Measurements from ENCODE around the gene UNC13B. TPM values are rescaled to one million over a fixed set of nuclear protein-coding genes. Genes with fewer than 3 reads are reported as not detected.
"Not testable (repeated sequence)": the region's sequence is repeated elsewhere in the genome, so short reads cannot be mapped to it uniquely, and the experiment has no call there.

Gene UNC13B
- total and polyA plus RNA-seq, 8 donors: 70.0 to 92.8 (median 86.3) TPM

GRCh38 chr9:35134920-35135319, 26.9 kb upstream of the UNC13B start:
- TF ChIP-seq, protein P1, sequence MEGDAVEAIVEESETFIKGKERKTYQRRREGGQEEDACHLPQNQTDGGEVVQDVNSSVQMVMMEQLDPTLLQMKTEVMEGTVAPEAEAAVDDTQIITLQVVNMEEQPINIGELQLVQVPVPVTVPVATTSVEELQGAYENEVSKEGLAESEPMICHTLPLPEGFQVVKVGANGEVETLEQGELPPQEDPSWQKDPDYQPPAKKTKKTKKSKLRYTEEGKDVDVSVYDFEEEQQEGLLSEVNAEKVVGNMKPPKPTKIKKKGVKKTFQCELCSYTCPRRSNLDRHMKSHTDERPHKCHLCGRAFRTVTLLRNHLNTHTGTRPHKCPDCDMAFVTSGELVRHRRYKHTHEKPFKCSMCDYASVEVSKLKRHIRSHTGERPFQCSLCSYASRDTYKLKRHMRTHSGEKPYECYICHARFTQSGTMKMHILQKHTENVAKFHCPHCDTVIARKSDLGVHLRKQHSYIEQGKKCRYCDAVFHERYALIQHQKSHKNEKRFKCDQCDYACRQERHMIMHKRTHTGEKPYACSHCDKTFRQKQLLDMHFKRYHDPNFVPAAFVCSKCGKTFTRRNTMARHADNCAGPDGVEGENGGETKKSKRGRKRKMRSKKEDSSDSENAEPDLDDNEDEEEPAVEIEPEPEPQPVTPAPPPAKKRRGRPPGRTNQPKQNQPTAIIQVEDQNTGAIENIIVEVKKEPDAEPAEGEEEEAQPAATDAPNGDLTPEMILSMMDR (IDR thresholded peaks at IDR 0.05): no peak
- Histone ChIP-seq H3K4me3 (no peak overlapping the region), H3K27ac (no peak overlapping the region), H3K4me1 (no peaks in the 10 kb centered on the region), H3K9me3 (peaks cover 0 to 13% of the 10 kb centered on the region in 2 donors), H3K27me3 (no peaks in the 10 kb centered on the region), H3K36me3 (no peaks in the 10 kb centered on the region)
- ATAC-seq (no peak), DNase-seq (no peak)
- intact Hi-C loops (cut with DNase I): no loop called here

GRCh38 chr9:35135988-35136387, 25.8 kb upstream of the UNC13B start:
- H3K9me3 ChIP-seq: peaks cover 0 to 20% of the 10 kb centered on the region in 2 donors
- H3K4me1 ChIP-seq: no peaks in the 10 kb centered on the region
- H3K36me3 ChIP-seq: no peaks in the 10 kb centered on the region
- TF ChIP-seq, protein P1 (IDR thresholded peaks at IDR 0.05): no peak
- no peak overlapping the region for H3K27ac ChIP-seq
- ATAC-seq (no peak), DNase-seq (no peak)
- intact Hi-C loops (cut with DNase I): no loop called here
- no peak overlapping the region for H3K4me3 ChIP-seq
- no peaks in the 10 kb centered on the region for H3K27me3 ChIP-seq

DNA sequence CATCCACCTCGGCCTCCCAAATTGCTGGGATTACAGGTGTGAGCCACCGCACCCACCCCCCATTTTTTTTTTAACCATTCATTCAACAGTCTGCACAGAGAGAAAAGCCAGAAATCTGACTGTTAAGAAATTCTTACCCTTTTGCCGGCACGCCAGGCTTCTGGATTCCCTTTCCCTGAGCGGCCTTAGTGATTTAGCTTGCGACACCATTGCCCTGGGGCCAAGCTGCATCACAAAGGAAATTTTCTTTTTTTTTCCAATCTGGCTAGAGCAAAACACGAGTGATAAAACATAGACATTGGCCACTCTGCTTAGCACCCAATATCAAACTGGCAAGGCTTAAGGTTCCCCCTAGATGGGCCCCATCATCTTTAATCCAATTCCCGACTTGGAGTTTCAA, 24.9 kb upstream of the UNC13B start:
- no peak for ATAC-seq

GRCh38 chr9:35140093-35140492, 21.7 kb upstream of the UNC13B start:
- TF ChIP-seq, protein P1 (IDR thresholded peaks at IDR 0.05): no peak

More for the DNA sequence above, 24.9 kb upstream of the UNC13B start:
- Histone ChIP-seq H3K4me3 (no peak overlapping the region), H3K4me1 (no peaks in the 10 kb centered on the region), H3K27ac (no peak overlapping the region), H3K9me3 (peaks cover 0 to 27% of the 10 kb centered on the region in 2 donors), H3K27me3 (no peaks in the 10 kb centered on the region), H3K36me3 (no peaks in the 10 kb centered on the region)
- intact Hi-C loops (cut with DNase I): no loop called here
- no peak for DNase-seq
- TF ChIP-seq, protein P1 (IDR thresholded peaks at IDR 0.05): no peak

DNA sequence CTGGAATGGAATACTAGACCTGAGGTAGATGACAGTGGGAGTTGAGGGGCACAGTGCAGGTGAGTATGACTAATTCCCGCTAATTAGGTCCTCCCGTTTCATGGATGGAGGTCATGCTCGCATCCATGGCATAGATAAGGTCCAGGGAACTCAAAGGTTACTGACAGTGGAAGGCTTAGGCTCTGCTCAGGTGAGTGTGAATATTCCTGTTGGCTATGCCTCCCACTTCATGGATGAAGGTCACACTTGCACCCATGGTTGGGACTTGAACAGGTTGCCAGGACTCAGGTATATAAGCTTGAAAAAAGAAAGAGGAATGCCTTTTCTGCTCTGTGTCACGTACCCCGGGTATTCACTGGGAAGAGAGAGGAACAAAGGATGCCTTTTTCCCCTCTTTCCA, 19.8 kb upstream of the UNC13B start:
- Histone ChIP-seq H3K9me3 (peaks cover 0 to 65% of the 10 kb centered on the region in 2 donors), H3K27me3 (no peaks in the 10 kb centered on the region), H3K27ac (no peak overlapping the region), H3K4me1 (no peaks in the 10 kb centered on the region), H3K36me3 (no peaks in the 10 kb centered on the region), H3K4me3 (no peak overlapping the region)
- DNase-seq (no peak), ATAC-seq (no peak)
- intact Hi-C loops (cut with DNase I): no loop called here
- TF ChIP-seq, protein P1 (IDR thresholded peaks at IDR 0.05): no peak

More at GRCh38 chr9:35140093-35140492, 21.7 kb upstream of the UNC13B start:
- DNase-seq: no peak
- Histone ChIP-seq H3K27ac (no peak overlapping the region), H3K4me3 (no peak overlapping the region), H3K27me3 (no peaks in the 10 kb centered on the region), H3K4me1 (no peaks in the 10 kb centered on the region), H3K36me3 (no peaks in the 10 kb centered on the region), H3K9me3 (peaks cover 0 to 49% of the 10 kb centered on the region in 2 donors)
- intact Hi-C loops (cut with DNase I): no loop called here
- ATAC-seq: no peak

- ATAC-seq; H3K27ac ChIP-seq; DNase-seq; H3K4me1 ChIP-seq; H3K36me3 ChIP-seq; intact Hi-C loops (cut with DNase I); H3K27me3 ChIP-seq; H3K4me3 ChIP-seq: not testable (repeated sequence)
- H3K9me3 ChIP-seq: peaks cover 4 to 78% of the 10 kb centered on the region in 2 donors
Measured at GRCh38 chr9:35147941-35148563, 13.8 kb upstream of the UNC13B start.

Data from left lung (tissue), 10 donors.